GM23248 (cell line): ENCODE data around the gene OR14J1.

Experiments
- EZH2 ChIP-seq: fragments of 200-600 bp; sonication (generic); IDR thresholded peaks from 2 replicates; pipeline ENCODE4 v1.6.1; 2018; ENCODE audit warnings: antibody characterized with exemption, mild to moderate bottlenecking; ENCODE audit not compliant: insufficient read depth, poor library complexity, severe bottlenecking
- EZH2phosphoT487 ChIP-seq: fragments of 200-600 bp; sonication (generic); IDR thresholded peaks from 2 replicates; pipeline ENCODE4 v1.6.1; 2018; ENCODE audit warnings: antibody characterized with exemption, moderate library complexity, mild to moderate bottlenecking, low read depth; ENCODE audit not compliant: insufficient read depth

DNA sequence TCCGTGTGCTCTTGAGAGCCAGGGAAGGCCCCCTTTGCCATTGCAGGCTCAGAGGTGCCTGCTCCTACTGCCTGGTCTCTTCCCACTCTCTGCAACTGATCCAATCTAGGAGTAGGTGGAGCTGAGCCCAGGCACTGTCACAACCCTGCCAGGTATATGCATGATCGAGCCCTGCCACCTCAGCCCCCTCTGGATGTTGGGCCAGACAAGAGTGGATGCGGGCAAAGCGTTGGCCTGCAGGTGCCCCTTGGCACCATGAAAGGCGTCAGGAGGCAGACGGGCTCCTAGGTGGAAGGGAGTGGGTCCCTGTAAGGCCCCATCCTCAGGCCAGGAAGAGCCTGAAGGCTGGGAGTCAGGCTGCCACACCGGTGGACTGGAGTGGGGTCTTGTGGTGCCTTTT is 5.9 kb upstream of the OR14J1 start:
- TF ChIP-seq EZH2phosphoT487 = no peak
- TF ChIP-seq EZH2 = no peak
